ENCODE results near the gene TPMT. TPM values are rescaled to one million over a fixed set of nuclear protein-coding genes. Genes with fewer than 3 reads are reported as not detected.

The TPMT gene
- total and polyA plus RNA-seq, 2 of the 13 experiments (the other 11 are each of a cell fraction or from before 2014, with no cell fraction given) = 11.1 to 22.8 TPM

GRCh38 chr6:18154507-18155149 is at the start of gene TPMT (continued):
- TF ChIP-seq IRF1 (CRISPR knock-in tag; IDR thresholded peaks at IDR 0.05; ENCODE audit: low read depth) (no peak), ATF3 (CRISPR knock-in tag; IDR thresholded peaks at IDR 0.05) (0 out of 2 replicates have a peak, but pooled peaks have one; percentile 12), ZNF512 (CRISPR knock-in tag; IDR thresholded peaks at IDR 0.05) (no peak), ZSCAN12 (CRISPR knock-in tag; IDR thresholded peaks at IDR 0.05) (no peak), GZF1 (CRISPR knock-in tag; IDR thresholded peaks at IDR 0.05) (no peak), CHD2 (IDR thresholded peaks at IDR 0.05; ENCODE audit: low read depth, low read length) (no peak), ZNF281 (CRISPR knock-in tag; IDR thresholded peaks at IDR 0.05; ENCODE audit: borderline replicate concordance) (no peak), PRDM15 (CRISPR knock-in tag; IDR thresholded peaks at IDR 0.05) (no peak), ZNF101 (CRISPR knock-in tag; IDR thresholded peaks at IDR 0.05; ENCODE audit: borderline replicate concordance, low read depth) (no peak), TBX3 (IDR thresholded peaks at IDR 0.05; ENCODE audit: borderline replicate concordance) (0 out of 2 replicates have a peak, but pooled peaks have one; percentile 65), ARHGAP35 (CRISPR knock-in tag; IDR thresholded peaks at IDR 0.05; ENCODE audit: borderline replicate concordance) (no peak), GMEB1 (CRISPR knock-in tag; IDR thresholded peaks at IDR 0.05; ENCODE audit: borderline replicate concordance) (no peak), KLF6 (CRISPR knock-in tag; IDR thresholded peaks at IDR 0.05) (0 out of 2 replicates have a peak, but pooled peaks have one; percentile 32), TERF1 (CRISPR knock-in tag; IDR thresholded peaks at IDR 0.05) (no peak), ADNP (CRISPR knock-in tag; IDR thresholded peaks at IDR 0.05) (no peak), ZFP36L1 (CRISPR knock-in tag; IDR thresholded peaks at IDR 0.05) (0 out of 2 replicates have a peak, but pooled peaks have one; percentile 53)

Measured in HepG2 (cell line).